Natural killer cell (primary cell): ENCODE measurements around the gene GPC5. TPM values are rescaled to one million over a fixed set of nuclear protein-coding genes. Genes with fewer than 3 reads are reported as not detected.

Experiments used
- ATAC-seq, 3 donors: fragments of 150-1000 bp in 2 of 3; fragments of 200-7000 bp in 1 of 3; cut with Tn5 transposase; 1 replicate in 1 of 3; 2 replicates in 2 of 3; pipeline ENCODE4 v1.10.0; 2021; ENCODE audit warnings: mild to moderate bottlenecking in 2 of 3, moderate library complexity in 2 of 3
- DNase-seq, 2 donors: peaks; one replicate each; pipeline versions ENCODE4 v3.0.0 to v3.0.0-alpha.2; 2013 to 2021; ENCODE audit warnings: mixed read lengths in 1 of 2
- H3K27ac ChIP-seq: one replicate; pipeline ENCODE4 v1.5.1; 2013; ENCODE audit warnings: mild to moderate bottlenecking, low read length
- H3K27me3 ChIP-seq: one replicate; pipeline ENCODE4 v1.6.1; 2013; ENCODE audit warnings: low read length; ENCODE audit not compliant: control insufficient read depth, insufficient read depth
- H3K36me3 ChIP-seq: one replicate; pipeline ENCODE4 v1.6.1; 2013; ENCODE audit warnings: low read length; ENCODE audit not compliant: control insufficient read depth, insufficient read depth
- H3K4me1 ChIP-seq: one replicate; pipeline ENCODE4 v1.6.1; 2013; ENCODE audit warnings: low read length; ENCODE audit not compliant: control insufficient read depth, insufficient read depth
- H3K4me3 ChIP-seq: one replicate; pipeline ENCODE4 v1.5.1; 2013; ENCODE audit warnings: low read length
- H3K9me3 ChIP-seq: one replicate; pipeline ENCODE4 v1.6.1; 2013; ENCODE audit warnings: low read length; ENCODE audit not compliant: control insufficient read depth, insufficient read depth
- H3K27ac Mint-ChIP-seq, 2 donors: one replicate each; pipeline ENCODE4 v1.8.0; 2022; ENCODE audit warnings: mild to moderate bottlenecking in 2 of 2, mixed read lengths in 2 of 2, moderate library complexity in 1 of 2
- H3K27me3 Mint-ChIP-seq, 2 donors: one replicate each; pipeline ENCODE4 v1.8.0; 2022; ENCODE audit warnings: low read depth in 2 of 2, mixed read lengths in 2 of 2
- H3K36me3 Mint-ChIP-seq: one replicate; pipeline ENCODE4 v1.8.0; 2022; ENCODE audit warnings: mixed read lengths
- H3K4me1 Mint-ChIP-seq, 2 donors: one replicate each; pipeline ENCODE4 v1.8.0; 2022; ENCODE audit warnings: mixed read lengths in 2 of 2
- H3K4me3 Mint-ChIP-seq: one replicate; pipeline ENCODE4 v1.8.0; 2022; ENCODE audit warnings: mild to moderate bottlenecking, moderate library complexity, mixed read lengths
- H3K9me3 Mint-ChIP-seq, 2 donors: one replicate each; pipeline ENCODE4 v1.8.0; 2022; ENCODE audit warnings: mixed read lengths in 2 of 2
- CTCF ChIP-seq: fragments of 200-600 bp; IDR thresholded peaks from one replicate; pipeline ENCODE4 v1.8.0; 2022; ENCODE audit warnings: antibody characterized with exemption
- WGBS: methylation state at CpG from one replicate; pipeline ENCODE4 v1.1.7; 2013; ENCODE audit warnings: missing lambda C conversion rate; ENCODE audit not compliant: insufficient coverage; 5-methylcytosine and 5-hydroxymethylcytosine counted together
- intact Hi-C: fragments of 100-400 bp; cut with micrococcal nuclease; formaldehyde crosslinking; loops from one replicate; pipeline ENCODE4 v1.14.2; 2022
- total RNA-seq, 4 donors: library from RNA; stranded (reverse); fragments of 120-200 nt in 1 of 4; gene quantifications; one replicate each; pipeline versions ENCODE4 v1.2.3 to v1.2.4, GENCODE V29; 2013 to 2022

GPC5 gene
- total RNA-seq, 3 donors from 2014 or later (not counting 1 experiment from before 2014, with no cell fraction given) = not detected

- H3K27me3 Mint-ChIP-seq = no peaks in the 10 kb centered on the region
- intact Hi-C loops = no loop called here
- H3K4me3 Mint-ChIP-seq = no peak overlapping the region
- no peaks in the 10 kb centered on the region for H3K4me1 Mint-ChIP-seq
- no peaks in the 10 kb centered on the region for H3K4me1 ChIP-seq
- DNase-seq (no peak), ATAC-seq (no peak)
- no peak overlapping the region for H3K27ac Mint-ChIP-seq
- WGBS = no CpG with 5 or more reads among the region's 2 CpGs
- no peaks in the 10 kb centered on the region for H3K9me3 ChIP-seq
- no peak for TF ChIP-seq CTCF
- H3K27ac ChIP-seq = no peak overlapping the region
- H3K4me3 ChIP-seq = no peak overlapping the region
- no peaks in the 10 kb centered on the region for H3K27me3 ChIP-seq
- peaks cover 16 to 31% of the 10 kb centered on the region in 2 donors for H3K9me3 Mint-ChIP-seq
- no peaks in the 10 kb centered on the region for H3K36me3 ChIP-seq
- peaks cover 9% of the 10 kb centered on the region for H3K36me3 Mint-ChIP-seq
Measured at GRCh38 chr13:92429231-92429630, 1030.8 kb downstream of the GPC5 start.

GRCh38 chr13:92433386-92433785 is 1035.0 kb downstream of the GPC5 start:
- DNase-seq (no peak), ATAC-seq (no peak)
- no peak overlapping the region for H3K27ac ChIP-seq
- H3K27ac Mint-ChIP-seq = no peak overlapping the region
- H3K27me3 Mint-ChIP-seq = no peaks in the 10 kb centered on the region
- WGBS = 56% methylated on average over 3 of the region's 3 CpGs
- H3K36me3 Mint-ChIP-seq = peaks cover 9% of the 10 kb centered on the region
- H3K4me3 Mint-ChIP-seq = no peak overlapping the region
- H3K36me3 ChIP-seq = no peaks in the 10 kb centered on the region
- peaks cover 23% of the 10 kb centered on the region in 2 donors for H3K9me3 Mint-ChIP-seq
- no peaks in the 10 kb centered on the region for H3K4me1 ChIP-seq
- intact Hi-C loops = no loop called here
- H3K4me1 Mint-ChIP-seq = no peaks in the 10 kb centered on the region
- no peak for TF ChIP-seq CTCF
- H3K9me3 ChIP-seq = no peaks in the 10 kb centered on the region
- no peaks in the 10 kb centered on the region for H3K27me3 ChIP-seq
- H3K4me3 ChIP-seq = no peak overlapping the region

GRCh38 chr13:92433963-92434362 is 1035.5 kb downstream of the GPC5 start:
- H3K9me3 Mint-ChIP-seq = peaks cover 25 to 29% of the 10 kb centered on the region in 2 donors
- DNase-seq = no peak
- intact Hi-C loops = no loop called here
- Histone ChIP-seq H3K27ac (no peak overlapping the region), H3K4me3 (no peak overlapping the region), H3K27me3 (no peaks in the 10 kb centered on the region), H3K4me1 (no peaks in the 10 kb centered on the region), H3K36me3 (no peaks in the 10 kb centered on the region), H3K9me3 (no peaks in the 10 kb centered on the region)
- H3K36me3 Mint-ChIP-seq = peaks cover 9% of the 10 kb centered on the region
- TF ChIP-seq CTCF = no peak
- no peaks in the 10 kb centered on the region for H3K4me1 Mint-ChIP-seq
- no peak for ATAC-seq
- H3K27me3 Mint-ChIP-seq = no peaks in the 10 kb centered on the region
- H3K4me3 Mint-ChIP-seq = no peak overlapping the region
- H3K27ac Mint-ChIP-seq = no peak overlapping the region
- WGBS = 61% methylated on average over 1 of the region's 1 CpG

- 63% methylated on average over 1 of the region's 2 CpGs for WGBS
- peaks cover 9% of the 10 kb centered on the region for H3K36me3 Mint-ChIP-seq
- no peaks in the 10 kb centered on the region for H3K4me1 ChIP-seq
- no peak for ATAC-seq
- no peaks in the 10 kb centered on the region for H3K36me3 ChIP-seq
- H3K27ac Mint-ChIP-seq = no peak overlapping the region
- DNase-seq = no peak
- H3K4me3 ChIP-seq = no peak overlapping the region
- no peaks in the 10 kb centered on the region for H3K27me3 Mint-ChIP-seq
- no peak for TF ChIP-seq CTCF
- intact Hi-C loops = no loop called here
- no peaks in the 10 kb centered on the region for H3K4me1 Mint-ChIP-seq
- H3K27me3 ChIP-seq = no peaks in the 10 kb centered on the region
- peaks cover 27 to 36% of the 10 kb centered on the region in 2 donors for H3K9me3 Mint-ChIP-seq
- no peak overlapping the region for H3K27ac ChIP-seq
- no peak overlapping the region for H3K4me3 Mint-ChIP-seq
- H3K9me3 ChIP-seq = no peaks in the 10 kb centered on the region
Measured at GRCh38 chr13:92436924-92437323, 1038.5 kb downstream of the GPC5 start.
